22Rv1 (cell line): Measurements from ENCODE around the gene CACYBP.

Experiments
- H3K27ac ChIP-seq: fragments of 450-650 bp; 2 replicates; pipeline ENCODE4 v1.5.1; 2017
- ZFX ChIP-seq: fragments of 450-650 bp; IDR thresholded peaks from 2 replicates; pipeline ENCODE4 v1.6.1; 2017; ENCODE audit warnings: antibody characterized with exemption, borderline replicate concordance
- TF ChIP-seq, protein P1 (sequence below): fragments of 450-650 bp; IDR thresholded peaks from 2 replicates; pipeline ENCODE4 v1.5.1; 2017; ENCODE audit warnings: mild to moderate bottlenecking

Gene CACYBP

DNA sequence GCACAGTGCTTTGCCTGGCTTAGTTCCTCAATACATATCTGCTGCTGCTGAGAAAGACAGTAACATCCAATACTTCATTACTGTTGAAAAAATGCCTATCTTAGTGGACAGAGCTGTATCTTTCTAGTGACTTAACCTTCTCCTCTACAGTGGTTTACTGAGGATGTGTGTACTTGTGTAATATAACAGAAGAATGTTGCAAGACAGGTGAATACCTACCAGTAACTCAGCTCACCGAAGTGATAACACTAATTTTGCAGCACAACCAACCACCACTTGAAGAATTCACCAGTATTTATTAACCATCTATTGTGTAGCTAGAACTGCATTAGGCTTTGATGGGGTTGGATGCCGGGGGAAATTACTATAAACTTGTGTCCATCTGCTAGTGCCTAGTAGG is 51.2 kb downstream of the CACYBP start:
- no peak overlapping the region for H3K27ac ChIP-seq
- TF ChIP-seq, protein P1, sequence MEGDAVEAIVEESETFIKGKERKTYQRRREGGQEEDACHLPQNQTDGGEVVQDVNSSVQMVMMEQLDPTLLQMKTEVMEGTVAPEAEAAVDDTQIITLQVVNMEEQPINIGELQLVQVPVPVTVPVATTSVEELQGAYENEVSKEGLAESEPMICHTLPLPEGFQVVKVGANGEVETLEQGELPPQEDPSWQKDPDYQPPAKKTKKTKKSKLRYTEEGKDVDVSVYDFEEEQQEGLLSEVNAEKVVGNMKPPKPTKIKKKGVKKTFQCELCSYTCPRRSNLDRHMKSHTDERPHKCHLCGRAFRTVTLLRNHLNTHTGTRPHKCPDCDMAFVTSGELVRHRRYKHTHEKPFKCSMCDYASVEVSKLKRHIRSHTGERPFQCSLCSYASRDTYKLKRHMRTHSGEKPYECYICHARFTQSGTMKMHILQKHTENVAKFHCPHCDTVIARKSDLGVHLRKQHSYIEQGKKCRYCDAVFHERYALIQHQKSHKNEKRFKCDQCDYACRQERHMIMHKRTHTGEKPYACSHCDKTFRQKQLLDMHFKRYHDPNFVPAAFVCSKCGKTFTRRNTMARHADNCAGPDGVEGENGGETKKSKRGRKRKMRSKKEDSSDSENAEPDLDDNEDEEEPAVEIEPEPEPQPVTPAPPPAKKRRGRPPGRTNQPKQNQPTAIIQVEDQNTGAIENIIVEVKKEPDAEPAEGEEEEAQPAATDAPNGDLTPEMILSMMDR = no peak
- no peak for TF ChIP-seq ZFX

DNA sequence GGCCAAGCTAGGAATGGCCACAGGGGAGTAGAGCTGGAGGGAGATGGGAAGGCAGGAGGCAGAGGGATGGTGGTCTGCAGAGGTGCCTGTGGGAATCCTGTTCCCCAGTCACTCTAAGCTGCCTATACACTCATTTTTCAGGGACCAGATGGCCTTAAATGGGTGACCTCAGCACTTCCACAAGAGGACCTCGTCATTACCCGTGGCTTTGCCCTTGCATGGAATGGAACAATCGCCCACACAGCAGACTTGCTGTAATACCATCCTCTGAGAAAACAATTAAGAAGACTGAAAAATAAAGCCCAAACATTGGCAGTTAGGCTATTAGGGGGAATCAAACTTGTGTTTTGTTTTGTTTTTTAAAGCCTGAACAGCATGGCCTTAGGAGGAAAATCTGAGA is 55.0 kb downstream of the CACYBP start:
- TF ChIP-seq, protein P1 = no peak
- TF ChIP-seq ZFX = no peak
- no peak overlapping the region for H3K27ac ChIP-seq
